NB4 (cell line): ENCODE results near the gene MCM5.
"Not testable (repeated sequence)": the region's sequence is repeated elsewhere in the genome, so short reads cannot be mapped to it uniquely, and the experiment has no call there.

Source experiments
- DNase-seq: peaks from one replicate; pipeline ENCODE4 v3.0.0; 2010; ENCODE audit warnings: low read depth
- H3K4me3 ChIP-seq: one replicate; pipeline ENCODE4 v1.5.1; 2011; ENCODE audit warnings: mild to moderate bottlenecking, low read depth, low read length, moderate library complexity
- MAX ChIP-seq: IDR thresholded peaks from 2 replicates; pipeline ENCODE4 v1.6.1; 2011; ENCODE audit warnings: low read depth, low read length
- MYC ChIP-seq: IDR thresholded peaks from 2 replicates; pipeline ENCODE4 v1.6.1; 2011; ENCODE audit warnings: low read depth, low read length
- POLR2A ChIP-seq: IDR thresholded peaks from 2 replicates; pipeline ENCODE4 v1.6.1; 2011; ENCODE audit warnings: mild to moderate bottlenecking; ENCODE audit not compliant: insufficient read length; ENCODE audit errors: extremely low read depth
- TF ChIP-seq, protein P1 (sequence below): IDR thresholded peaks from one replicate; pipeline ENCODE4 v1.5.1; 2012; ENCODE audit warnings: low read depth, low read length

Gene MCM5

GRCh38 chr22:35432228-35432905, 32.4 kb downstream of the MCM5 start:
- DNase-seq, result no peak
- no peak overlapping the region for H3K4me3 ChIP-seq
- no peak for TF ChIP-seq MAX
- TF ChIP-seq, protein P1, sequence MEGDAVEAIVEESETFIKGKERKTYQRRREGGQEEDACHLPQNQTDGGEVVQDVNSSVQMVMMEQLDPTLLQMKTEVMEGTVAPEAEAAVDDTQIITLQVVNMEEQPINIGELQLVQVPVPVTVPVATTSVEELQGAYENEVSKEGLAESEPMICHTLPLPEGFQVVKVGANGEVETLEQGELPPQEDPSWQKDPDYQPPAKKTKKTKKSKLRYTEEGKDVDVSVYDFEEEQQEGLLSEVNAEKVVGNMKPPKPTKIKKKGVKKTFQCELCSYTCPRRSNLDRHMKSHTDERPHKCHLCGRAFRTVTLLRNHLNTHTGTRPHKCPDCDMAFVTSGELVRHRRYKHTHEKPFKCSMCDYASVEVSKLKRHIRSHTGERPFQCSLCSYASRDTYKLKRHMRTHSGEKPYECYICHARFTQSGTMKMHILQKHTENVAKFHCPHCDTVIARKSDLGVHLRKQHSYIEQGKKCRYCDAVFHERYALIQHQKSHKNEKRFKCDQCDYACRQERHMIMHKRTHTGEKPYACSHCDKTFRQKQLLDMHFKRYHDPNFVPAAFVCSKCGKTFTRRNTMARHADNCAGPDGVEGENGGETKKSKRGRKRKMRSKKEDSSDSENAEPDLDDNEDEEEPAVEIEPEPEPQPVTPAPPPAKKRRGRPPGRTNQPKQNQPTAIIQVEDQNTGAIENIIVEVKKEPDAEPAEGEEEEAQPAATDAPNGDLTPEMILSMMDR, result no peak
- TF ChIP-seq MYC, result no peak
- no peak for TF ChIP-seq POLR2A

GRCh38 chr22:35434061-35434710, 34.2 kb downstream of the MCM5 start:
- peak; percentile 34 for DNase-seq
- TF ChIP-seq, protein P1, result no peak
- TF ChIP-seq MYC, result no peak
- TF ChIP-seq MAX, result no peak
- no peak for TF ChIP-seq POLR2A
- no peak overlapping the region for H3K4me3 ChIP-seq

DNA sequence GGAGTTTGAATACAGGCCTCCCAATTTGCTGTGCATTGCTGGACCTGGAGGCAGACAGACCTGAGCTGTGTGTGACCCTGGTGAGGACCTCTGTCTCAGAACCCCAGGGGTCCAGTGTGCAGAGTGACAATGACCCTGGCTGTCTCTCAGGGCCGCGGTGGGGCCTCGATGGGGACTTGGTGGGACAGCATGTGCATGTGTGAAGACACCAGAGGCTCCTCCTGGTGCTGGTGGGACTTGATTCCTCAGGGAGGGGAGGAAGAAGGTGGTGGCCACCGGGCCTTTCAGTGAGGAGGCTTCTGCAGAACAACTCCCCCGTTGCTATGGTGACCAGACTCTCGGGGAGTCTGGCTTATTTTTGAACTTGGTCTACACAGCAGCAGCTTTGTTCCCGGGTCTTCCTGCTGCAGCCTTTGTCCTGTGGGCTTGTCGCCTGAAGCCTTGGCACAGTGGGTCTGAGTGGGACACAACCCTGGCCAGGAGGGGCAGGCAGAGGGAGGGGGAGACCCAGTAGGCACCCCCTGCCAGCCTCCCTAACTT, 35.3 kb downstream of the MCM5 start:
- DNase-seq, result peak; percentile 31
- TF ChIP-seq MYC, result no peak
- TF ChIP-seq POLR2A, result no peak
- TF ChIP-seq MAX, result no peak
- TF ChIP-seq, protein P1, result no peak
- no peak overlapping the region for H3K4me3 ChIP-seq

- TF ChIP-seq, protein P1, result no peak
- TF ChIP-seq MAX (no peak), POLR2A (no peak), MYC (no peak)
- DNase-seq, result no peak
- no peak overlapping the region for H3K4me3 ChIP-seq
Observed at GRCh38 chr22:35436421-35436820, 36.5 kb downstream of the MCM5 start.

DNA sequence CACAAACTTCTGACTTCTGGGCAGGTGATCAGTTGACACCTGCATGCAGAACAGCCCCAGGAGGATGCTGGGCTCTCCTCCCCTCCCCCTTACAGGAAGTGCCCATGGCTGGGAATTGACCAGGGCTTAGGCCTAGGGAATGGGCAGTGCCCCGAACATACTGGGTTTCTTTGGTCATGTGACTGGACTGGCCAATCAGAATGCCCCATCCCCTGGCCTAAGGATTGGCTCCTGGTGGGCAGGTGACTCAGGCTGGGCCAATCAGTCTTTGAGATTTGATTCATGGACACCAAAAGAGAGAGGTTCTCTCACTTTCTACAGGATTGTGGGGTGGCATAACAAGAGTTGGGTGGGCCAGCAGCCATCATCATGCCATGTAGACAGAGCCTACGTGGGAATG, 37.1 kb downstream of the MCM5 start:
- TF ChIP-seq MYC (no peak), MAX (no peak), POLR2A (no peak)
- TF ChIP-seq, protein P1, result no peak
- no peak overlapping the region for H3K4me3 ChIP-seq
- DNase-seq, result peak; percentile 37

GRCh38 chr22:35438673-35439364, 38.9 kb downstream of the MCM5 start:
- H3K4me3 ChIP-seq, DNase-seq: not testable (repeated sequence)
